GM19099 (cell line): ENCODE measurements around the gene P2RX1.

ENCODE experiments used
- POLR2A ChIP-seq: IDR thresholded peaks from 3 replicates; pipeline ENCODE4 v1.6.1; 2011; ENCODE audit warnings: low read depth; ENCODE audit not compliant: insufficient read length; ENCODE audit errors: extremely low read depth

The P2RX1 gene

GRCh38 chr17:3906881-3907280, 9.4 kb downstream of the P2RX1 start:
- TF ChIP-seq POLR2A: no peak

- TF ChIP-seq POLR2A: no peak
Measured at GRCh38 chr17:3905017-3905520, 11.2 kb downstream of the P2RX1 start.

- no peak for TF ChIP-seq POLR2A
Measured at GRCh38 chr17:3904501-3904900, 11.8 kb downstream of the P2RX1 start.

GRCh38 chr17:3903881-3904290, 12.4 kb downstream of the P2RX1 start:
- no peak for TF ChIP-seq POLR2A

GRCh38 chr17:3903051-3903825, 13.0 kb downstream of the P2RX1 start:
- TF ChIP-seq POLR2A: no peak

- TF ChIP-seq POLR2A: no peak
Measured at GRCh38 chr17:3900646-3901045, 15.6 kb downstream of the P2RX1 start.

- TF ChIP-seq POLR2A: no peak
Measured at GRCh38 chr17:3897731-3898130, 18.5 kb downstream of the P2RX1 start.

- TF ChIP-seq POLR2A: no peak
Measured at GRCh38 chr17:3896968-3897235, 19.4 kb downstream of the P2RX1 start.

GRCh38 chr17:3896108-3896967, 19.9 kb downstream of the P2RX1 start:
- no peak for TF ChIP-seq POLR2A

- TF ChIP-seq POLR2A: no peak
Measured at GRCh38 chr17:3895354-3895753, 20.9 kb downstream of the P2RX1 start.

GRCh38 chr17:3894911-3895343, 21.3 kb downstream of the P2RX1 start:
- no peak for TF ChIP-seq POLR2A

GRCh38 chr17:3894188-3894587, 22.1 kb downstream of the P2RX1 start:
- no peak for TF ChIP-seq POLR2A

GRCh38 chr17:3893720-3894116, 22.5 kb downstream of the P2RX1 start:
- TF ChIP-seq POLR2A: no peak

GRCh38 chr17:3893003-3893719, 23.1 kb downstream of the P2RX1 start, which contains the start of gene CAMKK1:
Gene CAMKK1, minus strand, starts transcription at chr17:3893053. Its CDS starts 7,366 bp downstream, at chr17:3885687.
- peak; percentile 34 for TF ChIP-seq POLR2A
